NCI-H446 (cell line): Measurements from ENCODE around the gene KLK1.
"Not testable (repeated sequence)": the region's sequence is repeated elsewhere in the genome, so short reads cannot be mapped to it uniquely, and the experiment has no call there.

Experiments used
- DNase-seq, 2 experiments: peaks; one replicate each; lab custom pipeline; 2025; lab: John Stamatoyannopoulos, UW

The KLK1 gene

DNA sequence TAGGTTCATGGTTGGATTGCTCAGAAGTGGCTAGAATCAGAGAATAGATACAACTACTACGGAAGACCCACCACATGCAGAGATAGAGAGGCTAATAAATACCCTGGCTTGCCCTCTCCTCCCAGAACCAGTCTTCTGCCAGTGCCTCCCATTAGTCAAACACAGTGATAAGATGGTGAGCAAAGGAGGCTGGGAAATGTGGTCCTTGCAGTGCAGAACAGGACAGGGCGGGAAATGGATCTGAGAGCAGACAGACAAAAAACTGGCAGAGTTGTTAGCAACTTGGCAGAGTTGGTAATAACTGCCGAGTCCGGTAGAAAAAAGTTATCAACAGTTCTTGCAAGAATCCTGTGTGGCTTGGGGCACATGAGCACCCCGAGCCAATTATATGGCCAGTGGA is 8.7 kb downstream of the KLK1 start:
- no peak for DNase-seq

DNA sequence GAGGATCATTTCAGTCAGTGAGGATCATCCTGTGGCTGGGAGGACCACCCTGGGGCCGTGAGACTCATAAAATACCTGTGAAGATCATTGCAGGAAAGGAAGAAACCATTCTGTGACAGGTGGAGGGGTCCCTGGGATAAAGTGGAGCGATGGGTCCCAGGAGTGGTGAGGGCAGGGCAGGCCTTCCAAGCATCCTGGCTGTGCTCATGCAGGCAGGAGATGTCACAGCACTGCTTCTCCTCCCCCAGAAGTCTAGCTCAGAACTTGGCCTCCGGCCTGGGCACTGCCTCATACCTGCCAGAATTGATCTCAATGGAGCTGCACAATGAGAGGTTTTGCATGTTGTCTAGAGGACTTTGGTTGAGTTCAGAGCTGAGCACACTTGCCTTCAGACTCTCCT is 11.1 kb downstream of the KLK1 start:
- no peak for DNase-seq

GRCh38 chr19:50811622-50812238 is 11.9 kb downstream of the KLK1 start:
- DNase-seq, result not testable (repeated sequence)

DNA sequence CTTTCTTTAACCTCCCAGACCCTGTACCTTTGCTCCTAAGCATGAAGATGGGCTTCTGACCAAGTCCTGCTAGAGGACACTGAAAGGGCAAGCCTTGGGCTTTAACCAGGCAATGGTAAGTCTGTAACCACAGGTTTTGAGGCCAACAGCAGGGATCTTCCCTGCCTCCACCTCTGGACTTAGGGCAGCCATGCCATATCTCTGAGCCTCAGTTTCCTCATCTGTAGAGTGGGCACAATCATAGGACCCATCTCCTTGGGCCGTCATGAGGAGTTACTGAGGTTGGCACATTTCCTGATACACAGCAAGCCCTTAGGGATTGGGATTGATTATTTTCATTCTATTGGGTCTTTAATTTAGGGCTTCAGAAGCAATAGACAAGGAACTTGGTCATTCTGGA is 14.7 kb downstream of the KLK1 start:
- DNase-seq, result no peak

DNA sequence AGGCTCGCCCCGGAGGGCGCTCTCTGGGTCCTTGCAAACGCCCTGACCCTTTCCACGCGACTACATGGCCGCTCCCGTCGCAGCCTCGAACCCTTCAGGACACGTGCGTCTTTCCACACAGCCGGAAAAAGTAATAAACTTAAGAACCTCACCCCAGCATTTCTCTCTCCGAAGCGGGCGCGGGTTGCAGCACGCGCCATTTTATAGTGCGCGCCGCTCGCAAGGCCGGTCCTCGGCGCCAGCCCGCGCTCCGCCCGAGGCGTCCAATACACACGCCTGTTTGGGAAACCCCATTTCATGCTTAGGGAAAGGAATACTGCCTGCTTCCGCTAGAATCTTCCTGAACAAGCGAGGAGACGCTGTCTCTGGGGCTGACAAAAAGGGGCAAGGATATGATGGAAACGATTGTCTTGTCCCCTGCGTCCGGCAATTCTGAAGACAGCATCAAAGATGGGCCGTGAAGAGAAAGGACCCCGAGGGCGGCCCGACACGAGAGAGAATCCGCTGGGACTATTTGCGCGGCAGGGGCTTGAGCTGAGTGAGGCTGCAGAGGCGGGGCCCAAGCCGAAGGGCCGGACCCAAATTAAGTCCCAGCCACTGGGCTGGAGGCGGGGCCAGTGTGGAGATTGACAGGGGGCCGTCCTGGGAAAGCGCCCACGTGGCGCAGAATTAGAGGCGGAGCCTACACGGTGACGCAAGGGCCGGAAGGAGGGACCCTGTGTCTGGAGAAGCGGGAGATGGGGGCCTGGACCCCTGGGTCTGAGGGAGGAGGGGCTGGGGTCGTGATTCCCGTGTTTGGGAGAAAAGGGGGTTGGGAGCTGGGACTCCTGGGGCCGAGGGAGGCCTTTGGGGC is 18.9 kb downstream of the KLK1 start:
- DNase-seq, result peak; percentile 98 to 99

GRCh38 chr19:50803633-50804419 is 19.8 kb downstream of the KLK1 start:
- DNase-seq, result peak; percentile 34 to 65

DNA sequence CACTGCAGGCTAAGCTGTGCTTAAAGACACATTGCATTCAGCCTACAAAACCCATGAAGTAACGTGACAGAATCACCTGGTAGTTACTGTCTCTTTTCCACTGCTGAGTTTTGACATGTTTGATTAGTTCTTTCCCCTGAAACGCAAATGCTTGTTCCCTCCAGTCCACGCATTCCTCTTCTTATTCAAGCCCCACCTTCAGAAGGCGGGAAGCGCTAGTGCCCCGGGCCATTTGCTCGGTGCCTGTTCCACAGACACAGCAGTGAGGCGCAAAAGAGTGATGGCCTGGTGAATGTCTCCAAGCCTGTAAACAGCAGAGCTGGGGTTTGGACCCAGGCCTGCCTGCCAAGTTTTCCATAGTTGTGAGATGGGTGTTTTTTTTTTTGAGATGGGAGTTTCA is 22.5 kb downstream of the KLK1 start:
- no peak for DNase-seq

- DNase-seq, result no peak
These were observed 24.1 kb downstream of the KLK1 start for GRCh38 chr19:50799547-50799851.

DNA sequence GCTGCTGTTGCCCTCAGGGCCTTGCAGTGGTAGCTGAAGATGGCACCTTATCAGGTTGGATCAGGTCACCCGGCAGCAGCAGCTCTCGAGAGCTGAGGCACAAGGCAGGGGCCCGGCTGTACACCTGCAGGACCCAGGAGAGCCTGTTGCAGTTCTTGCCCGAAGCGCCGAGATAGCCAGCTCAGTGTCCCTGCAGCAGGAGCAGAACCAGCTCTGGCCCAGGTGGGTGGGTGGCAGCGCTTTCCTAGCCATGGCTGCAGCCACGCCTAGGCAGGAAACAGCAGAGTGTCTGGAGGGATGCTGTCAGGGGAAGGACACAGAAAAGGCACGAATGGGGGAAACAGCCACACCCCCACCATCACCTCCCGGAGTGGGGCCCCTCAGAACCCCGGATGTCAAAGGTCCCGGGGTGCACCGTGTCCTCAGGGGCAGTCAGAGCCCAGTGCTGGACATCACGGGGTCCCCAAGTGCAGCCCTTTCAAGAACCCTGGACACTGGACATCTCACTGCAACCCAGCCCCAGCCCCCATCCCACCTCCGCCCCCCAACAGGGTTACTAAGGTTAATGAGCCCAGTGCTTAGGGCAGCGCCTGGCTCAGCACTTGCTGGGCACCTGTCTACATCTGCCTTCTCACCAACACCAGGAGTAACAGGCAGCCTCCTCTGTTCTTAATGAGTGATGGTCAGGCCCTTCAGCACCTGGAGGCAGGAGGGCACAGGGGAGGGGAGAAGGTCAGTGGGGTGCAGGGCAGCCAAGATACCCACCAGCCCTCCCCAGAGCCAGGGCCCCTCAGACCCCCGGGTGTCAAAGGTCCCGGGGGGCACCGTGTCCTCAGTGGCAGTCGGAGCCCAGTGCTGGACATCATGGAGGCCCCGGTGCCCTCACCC is 24.7 kb downstream of the KLK1 start:
- no peak for DNase-seq

- no peak for DNase-seq
These were observed 25.6 kb downstream of the KLK1 start for GRCh38 chr19:50797781-50798658.

DNA sequence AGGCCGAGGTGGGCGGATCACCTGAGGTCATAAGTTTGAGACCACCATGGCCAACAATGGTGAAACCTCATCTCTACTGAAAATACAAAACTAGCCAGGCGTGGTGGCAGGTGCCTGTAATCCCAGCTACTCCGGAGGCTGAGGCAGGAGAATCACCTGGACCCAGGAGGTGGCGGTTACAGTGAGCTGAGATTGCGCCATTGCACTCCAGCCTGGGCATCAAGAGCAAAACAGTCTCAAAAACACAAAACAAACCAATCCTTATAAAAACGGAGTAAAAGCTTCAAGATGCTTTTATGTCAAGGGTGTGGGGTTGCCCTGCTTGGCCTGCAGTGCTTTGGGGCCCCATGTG is 26.2 kb downstream of the KLK1 start:
- no peak for DNase-seq

- no peak for DNase-seq
These were observed 26.8 kb downstream of the KLK1 start for GRCh38 chr19:50796634-50797428.

DNA sequence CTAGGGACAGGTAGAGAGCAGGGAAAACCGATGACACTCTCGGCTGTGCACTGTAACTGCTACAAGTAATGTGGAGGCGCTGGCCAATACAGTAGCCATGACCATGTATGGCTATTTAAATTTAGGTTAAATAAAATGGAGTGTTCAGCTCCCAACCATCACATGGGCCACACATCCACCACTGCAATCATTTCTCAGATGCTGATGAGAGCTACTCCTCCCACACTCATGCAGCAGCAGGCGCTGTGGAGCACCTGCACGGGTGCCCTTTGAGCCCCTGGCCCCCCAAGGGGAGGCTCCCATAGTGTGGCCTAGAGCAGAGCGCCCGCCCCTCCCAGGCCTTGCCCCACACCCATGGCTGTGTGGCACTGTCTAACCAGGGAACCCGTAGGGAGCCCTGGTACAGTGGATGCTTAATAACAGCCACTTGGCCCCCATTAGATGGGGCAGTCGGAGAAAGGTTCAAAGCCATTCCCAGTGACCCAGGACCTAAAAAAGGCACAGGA is 27.4 kb downstream of the KLK1 start:
- no peak for DNase-seq

GRCh38 chr19:50795664-50796073 is 27.9 kb downstream of the KLK1 start:
- no peak for DNase-seq

DNA sequence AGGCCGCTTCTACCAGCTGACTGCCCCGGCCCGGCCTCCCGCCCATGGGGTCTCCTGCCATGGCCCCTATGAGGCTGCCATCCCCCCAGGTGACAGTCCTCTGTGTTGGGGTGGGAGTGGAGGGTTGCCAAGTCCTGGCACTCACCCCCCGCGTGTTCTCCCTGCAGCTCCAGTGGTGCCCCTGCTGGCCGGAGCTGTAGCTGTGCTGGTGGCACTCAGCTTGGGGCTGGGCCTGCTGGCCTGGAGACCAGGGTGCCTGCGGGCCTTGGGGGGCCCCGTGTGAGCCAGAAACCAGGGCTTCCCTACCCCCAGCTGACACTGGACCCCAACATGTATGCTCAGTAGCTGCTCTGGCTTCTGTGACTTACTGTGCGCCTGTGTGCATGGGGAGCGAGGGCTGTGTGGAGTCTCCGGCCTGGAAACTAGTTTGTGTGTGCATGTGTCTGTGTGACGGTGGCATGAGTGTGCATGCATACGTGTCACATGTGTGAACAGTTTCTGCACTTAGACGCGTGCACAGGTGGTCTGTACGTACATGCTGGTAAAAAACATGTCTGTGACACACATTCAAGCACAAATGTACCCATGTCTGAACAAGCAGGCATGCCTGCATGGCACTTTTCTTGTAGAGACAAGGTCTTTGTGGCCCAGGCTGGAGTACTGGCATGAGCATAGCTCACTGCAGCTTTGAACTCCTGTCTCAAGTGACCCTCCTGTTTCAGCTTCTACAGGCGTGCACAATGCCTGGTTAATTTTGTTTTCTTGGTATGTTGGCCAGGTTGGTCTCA is 28.5 kb downstream of the KLK1 start:
- DNase-seq, result no peak

DNA sequence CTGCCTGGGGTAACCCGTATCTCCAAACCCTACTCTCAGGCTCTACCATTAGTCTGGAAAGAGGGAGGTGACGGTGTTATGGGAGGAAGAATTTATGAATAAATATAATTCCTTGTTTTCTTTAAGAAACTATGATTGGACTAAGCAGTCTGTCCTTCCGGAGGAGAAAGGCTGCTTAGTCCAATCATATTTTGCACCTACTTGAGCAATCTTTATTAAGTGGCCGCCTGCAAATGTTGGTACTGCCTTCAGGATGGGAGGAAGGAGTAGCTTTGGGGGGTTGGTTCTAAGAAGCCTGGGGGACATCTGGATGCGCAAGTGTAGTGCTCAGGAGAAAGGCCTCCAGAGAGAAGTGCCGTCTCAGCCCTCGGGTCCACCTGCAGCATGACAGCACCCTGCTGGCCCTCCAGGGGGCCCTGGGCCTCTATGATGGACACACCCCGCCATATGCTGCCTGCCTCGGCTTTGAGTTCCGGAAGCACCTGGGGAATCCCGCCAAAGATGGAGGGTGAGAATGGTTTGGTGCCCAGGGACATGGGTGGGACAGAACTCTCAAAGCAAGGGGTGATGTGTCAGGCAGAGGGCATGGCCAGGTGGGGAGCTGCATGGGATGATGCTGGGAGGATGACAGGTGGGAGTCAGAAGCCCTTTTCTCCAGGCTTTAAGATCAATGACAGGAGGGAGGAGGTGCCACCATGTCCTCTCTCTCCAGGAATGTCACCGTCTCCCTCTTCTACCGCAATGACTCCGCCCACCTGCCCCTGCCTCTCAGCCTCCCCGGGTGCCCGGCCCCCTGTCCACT is 29.3 kb downstream of the KLK1 start:
- peak in 1 of 2 experiments; percentile 38 for DNase-seq

GRCh38 chr19:50793558-50794065 is 30.0 kb downstream of the KLK1 start:
- DNase-seq, result peak in 1 of 2 experiments; percentile 34
